ENCODE results near the gene TBC1D22A. TPM values are rescaled to one million over a fixed set of nuclear protein-coding genes. Genes with fewer than 3 reads are reported as not detected.

Gene TBC1D22A
- polyA plus RNA-seq, 1 experiment: 24.2 TPM

GRCh38 chr22:46894851-46895640 lies 132.6 kb downstream of the TBC1D22A start:
- ChIA-PET POLR2A (no interaction called here), CTCF (no interaction called here)
- H3K27me3 ChIP-seq (ENCODE audit: control insufficient read depth, insufficient read depth, low read length): no peaks in the 10 kb centered on the region
- no peak for TF ChIP-seq CTCF (IDR thresholded peaks at IDR 0.05; ENCODE audit: insufficient read depth, low read depth, low read length)
- H3K36me3 ChIP-seq (ENCODE audit: control insufficient read depth, insufficient read depth, low read length): peaks cover 2% of the 10 kb centered on the region; the same call in 1 of the 2 replicates
- no peak for DNase-seq (ENCODE audit: low read depth)
- H3K4me3 ChIP-seq (ENCODE audit: low read depth, low read length): no peak overlapping the region

- Histone ChIP-seq H3K27me3 (ENCODE audit: control insufficient read depth, insufficient read depth, low read length) (no peaks in the 10 kb centered on the region), H3K36me3 (ENCODE audit: control insufficient read depth, insufficient read depth, low read length) (peaks cover 2% of the 10 kb centered on the region; the same call in 1 of the 2 replicates), H3K4me3 (ENCODE audit: low read depth, low read length) (no peak overlapping the region)
- CTCF ChIA-PET: no interaction called here
- DNase-seq (ENCODE audit: low read depth): no peak
- POLR2A ChIA-PET: no interaction called here
- no peak for TF ChIP-seq CTCF (IDR thresholded peaks at IDR 0.05; ENCODE audit: insufficient read depth, low read depth, low read length)
These were observed 133.3 kb downstream of the TBC1D22A start for GRCh38 chr22:46895753-46896152.

- DNase-seq (ENCODE audit: low read depth): no peak
- H3K36me3 ChIP-seq (ENCODE audit: control insufficient read depth, insufficient read depth, low read length): peaks cover 2% of the 10 kb centered on the region; the same call in 1 of the 2 replicates
- no peak overlapping the region for H3K4me3 ChIP-seq (ENCODE audit: low read depth, low read length)
- no peak for TF ChIP-seq CTCF (IDR thresholded peaks at IDR 0.05; ENCODE audit: insufficient read depth, low read depth, low read length)
- POLR2A ChIA-PET: no interaction called here
- CTCF ChIA-PET: no interaction called here
- no peaks in the 10 kb centered on the region for H3K27me3 ChIP-seq (ENCODE audit: control insufficient read depth, insufficient read depth, low read length)
These were observed 133.7 kb downstream of the TBC1D22A start for GRCh38 chr22:46896166-46896565.

- peaks cover 2% of the 10 kb centered on the region; the same call in 1 of the 2 replicates for H3K36me3 ChIP-seq (ENCODE audit: control insufficient read depth, insufficient read depth, low read length)
- H3K4me3 ChIP-seq (ENCODE audit: low read depth, low read length): no peak overlapping the region
- CTCF ChIA-PET: no interaction called here
- H3K27me3 ChIP-seq (ENCODE audit: control insufficient read depth, insufficient read depth, low read length): no peaks in the 10 kb centered on the region
- DNase-seq (ENCODE audit: low read depth): no peak
- no peak for TF ChIP-seq CTCF (IDR thresholded peaks at IDR 0.05; ENCODE audit: insufficient read depth, low read depth, low read length)
- POLR2A ChIA-PET: no interaction called here
These were observed 134.3 kb downstream of the TBC1D22A start for GRCh38 chr22:46896568-46897245.

GRCh38 chr22:46897246-46897623 lies 134.8 kb downstream of the TBC1D22A start:
- DNase-seq (ENCODE audit: low read depth): no peak
- Histone ChIP-seq H3K4me3 (ENCODE audit: low read depth, low read length) (no peak overlapping the region), H3K27me3 (ENCODE audit: control insufficient read depth, insufficient read depth, low read length) (no peaks in the 10 kb centered on the region), H3K36me3 (ENCODE audit: control insufficient read depth, insufficient read depth, low read length) (peaks cover 2% of the 10 kb centered on the region; the same call in 1 of the 2 replicates)
- CTCF ChIA-PET: no interaction called here
- TF ChIP-seq CTCF (IDR thresholded peaks at IDR 0.05; ENCODE audit: insufficient read depth, low read depth, low read length): no peak
- POLR2A ChIA-PET: no interaction called here
